ENCODE results near the gene MRPS34.

DNA sequence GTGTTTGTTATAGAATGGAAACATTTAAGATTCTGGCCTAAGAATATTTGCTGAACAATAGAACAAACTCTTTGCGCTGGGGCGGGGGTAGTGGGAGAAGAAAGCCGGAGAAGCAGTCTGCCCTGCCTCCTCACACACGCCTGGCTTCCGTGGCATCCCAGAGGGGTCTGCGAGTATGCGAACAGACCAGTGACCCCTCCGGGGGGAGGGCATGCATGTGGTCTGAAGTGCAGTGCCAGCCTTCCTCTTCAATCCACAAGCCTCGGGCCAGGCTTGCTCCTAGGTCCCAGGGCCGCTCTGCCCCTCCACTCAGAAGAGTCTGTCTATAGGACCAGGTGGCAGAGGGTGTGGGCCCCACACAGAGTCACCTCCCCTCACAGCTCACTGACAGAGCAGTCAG, 34.7 kb upstream of the MRPS34 start:
- TF ChIP-seq, protein P1, sequence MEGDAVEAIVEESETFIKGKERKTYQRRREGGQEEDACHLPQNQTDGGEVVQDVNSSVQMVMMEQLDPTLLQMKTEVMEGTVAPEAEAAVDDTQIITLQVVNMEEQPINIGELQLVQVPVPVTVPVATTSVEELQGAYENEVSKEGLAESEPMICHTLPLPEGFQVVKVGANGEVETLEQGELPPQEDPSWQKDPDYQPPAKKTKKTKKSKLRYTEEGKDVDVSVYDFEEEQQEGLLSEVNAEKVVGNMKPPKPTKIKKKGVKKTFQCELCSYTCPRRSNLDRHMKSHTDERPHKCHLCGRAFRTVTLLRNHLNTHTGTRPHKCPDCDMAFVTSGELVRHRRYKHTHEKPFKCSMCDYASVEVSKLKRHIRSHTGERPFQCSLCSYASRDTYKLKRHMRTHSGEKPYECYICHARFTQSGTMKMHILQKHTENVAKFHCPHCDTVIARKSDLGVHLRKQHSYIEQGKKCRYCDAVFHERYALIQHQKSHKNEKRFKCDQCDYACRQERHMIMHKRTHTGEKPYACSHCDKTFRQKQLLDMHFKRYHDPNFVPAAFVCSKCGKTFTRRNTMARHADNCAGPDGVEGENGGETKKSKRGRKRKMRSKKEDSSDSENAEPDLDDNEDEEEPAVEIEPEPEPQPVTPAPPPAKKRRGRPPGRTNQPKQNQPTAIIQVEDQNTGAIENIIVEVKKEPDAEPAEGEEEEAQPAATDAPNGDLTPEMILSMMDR (IDR thresholded peaks at IDR 0.05): no peak
- TF ChIP-seq POLR2A (IDR thresholded peaks at IDR 0.05): no peak

Data from body of pancreas (tissue), 4 donors.